Activated T-helper 1 cell treated with Interleukin-2 at 50 U/mL for 16 hours (primary cell): ENCODE data around the gene KRTAP9-6.
"Not testable (repeated sequence)": the region's sequence is repeated elsewhere in the genome, so short reads cannot be mapped to it uniquely, and the experiment has no call there.

ENCODE experiments used
- DNase-seq: peaks from one replicate; pipeline ENCODE4 v3.0.0-alpha.2; 2020; ENCODE audit warnings: low read depth

KRTAP9-6 gene

GRCh38 chr17:41265078-41265477, at the start of gene KRTAP9-6:
Gene KRTAP9-6, plus strand, starts transcription at chr17:41265378. Its CDS starts 0 bp downstream, at chr17:41265378.
- DNase-seq, result no peak

- DNase-seq, result no peak
These were observed 49.5 kb upstream of the KRTAP9-6 start for GRCh38 chr17:41215681-41216080.

- DNase-seq, result no peak
These were observed 41.4 kb upstream of the KRTAP9-6 start for GRCh38 chr17:41223821-41224220.

GRCh38 chr17:41226051-41226450, 39.1 kb upstream of the KRTAP9-6 start:
- DNase-seq, result no peak

- DNase-seq, result not testable (repeated sequence)
These were observed 38.5 kb upstream of the KRTAP9-6 start, which contains the start of gene KRTAP9-2 for GRCh38 chr17:41226598-41227095. Gene KRTAP9-2, plus strand, starts transcription at chr17:41226648. Its CDS starts 7 bp downstream, at chr17:41226655.

GRCh38 chr17:41230094-41230493, 35.1 kb upstream of the KRTAP9-6 start:
- DNase-seq, result no peak

GRCh38 chr17:41231731-41232130, 33.4 kb upstream of the KRTAP9-6 start:
- no peak for DNase-seq

- not testable (repeated sequence) for DNase-seq
These were observed 32.6 kb upstream of the KRTAP9-6 start, which contains the start of gene KRTAP9-3 for GRCh38 chr17:41232399-41233105. Gene KRTAP9-3, plus strand, starts transcription at chr17:41232449. Its CDS starts 53 bp downstream, at chr17:41232502.

GRCh38 chr17:41237116-41237515, 28.1 kb upstream of the KRTAP9-6 start:
- DNase-seq, result not testable (repeated sequence)

GRCh38 chr17:41237949-41238437, 27.2 kb upstream of the KRTAP9-6 start, which contains the start of gene KRTAP9-8:
Gene KRTAP9-8, plus strand, starts transcription at chr17:41237999. Its CDS starts 53 bp downstream, at chr17:41238052.
- DNase-seq, result not testable (repeated sequence)

- not testable (repeated sequence) for DNase-seq
These were observed 18.0 kb upstream of the KRTAP9-6 start for GRCh38 chr17:41246995-41247787.

GRCh38 chr17:41249637-41250240, 15.4 kb upstream of the KRTAP9-6 start, which contains the start of gene KRTAP9-4:
Gene KRTAP9-4, plus strand, starts transcription at chr17:41249687. Its CDS starts 34 bp downstream, at chr17:41249721.
- not testable (repeated sequence) for DNase-seq

GRCh38 chr17:41251261-41251660, 13.9 kb upstream of the KRTAP9-6 start:
- no peak for DNase-seq

GRCh38 chr17:41254861-41255260, 10.3 kb upstream of the KRTAP9-6 start:
- no peak for DNase-seq

GRCh38 chr17:41255381-41256290, 9.5 kb upstream of the KRTAP9-6 start, which contains the start of gene KRTAP9-9:
Gene KRTAP9-9, plus strand, starts transcription at chr17:41255384.
- DNase-seq, result not testable (repeated sequence)

GRCh38 chr17:41256291-41256685, 8.9 kb upstream of the KRTAP9-6 start:
- no peak for DNase-seq

- no peak for DNase-seq
These were observed 6.8 kb upstream of the KRTAP9-6 start for GRCh38 chr17:41258406-41258805.

- DNase-seq, result no peak
These were observed 2.0 kb upstream of the KRTAP9-6 start for GRCh38 chr17:41263212-41263611.

- DNase-seq, result no peak
These were observed 579 bp upstream of the KRTAP9-6 start for GRCh38 chr17:41264599-41264998.

GRCh38 chr17:41267711-41268110, 2.5 kb downstream of the KRTAP9-6 start:
- no peak for DNase-seq

GRCh38 chr17:41271323-41271722, 6.1 kb downstream of the KRTAP9-6 start:
- DNase-seq, result not testable (repeated sequence)
